NT2/D1 (cell line): ENCODE measurements around the gene RIPOR3.

Experiments
- DNase-seq: peaks from one replicate; pipeline ENCODE4 v3.0.0-alpha.2; 2011; ENCODE audit warnings: low read depth, low spot score
- H3K27me3 ChIP-seq: 2 replicates; pipeline ENCODE4 v1.6.0; 2011; ENCODE audit warnings: mild to moderate bottlenecking; ENCODE audit not compliant: insufficient read length, insufficient read depth
- H3K36me3 ChIP-seq: 2 replicates; pipeline ENCODE4 v1.6.1; 2011; ENCODE audit warnings: mild to moderate bottlenecking, low read length, mixed read lengths; ENCODE audit not compliant: insufficient read depth, insufficient read length
- H3K4me1 ChIP-seq: 2 replicates; pipeline ENCODE4 v1.5.1; 2011; ENCODE audit not compliant: insufficient read depth, insufficient read length
- H3K4me3 ChIP-seq: 2 replicates; pipeline ENCODE4 v1.5.1; 2011; ENCODE audit warnings: low read depth; ENCODE audit not compliant: insufficient read length
- H3K9ac ChIP-seq: 2 replicates; pipeline ENCODE4 v1.6.0; 2011; ENCODE audit warnings: low read depth; ENCODE audit not compliant: insufficient read length
- H3K9me3 ChIP-seq: 2 replicates; pipeline ENCODE4 v1.5.1; 2011; ENCODE audit warnings: mild to moderate bottlenecking, low read length; ENCODE audit not compliant: insufficient read depth
- SUZ12 ChIP-seq: IDR thresholded peaks from 2 replicates; pipeline ENCODE4 v1.6.1; 2011; ENCODE audit not compliant: insufficient read length, insufficient read depth; ENCODE audit errors: extremely low read depth
- YY1 ChIP-seq: IDR thresholded peaks from 2 replicates; pipeline ENCODE4 v1.6.1; 2011; ENCODE audit not compliant: insufficient read length, insufficient read depth
- ZNF274 ChIP-seq: IDR thresholded peaks from 2 replicates; pipeline ENCODE4 v1.6.1; 2011; ENCODE audit warnings: mild to moderate bottlenecking, low read depth, low read length

The RIPOR3 gene

GRCh38 chr20:50655311-50655880, 35.9 kb downstream of the RIPOR3 start:
- H3K36me3 ChIP-seq, result no peaks in the 10 kb centered on the region
- peaks cover 4% of the 10 kb centered on the region; the same call in 1 of the 2 replicates for H3K9me3 ChIP-seq
- no peak for DNase-seq
- no peak overlapping the region for H3K9ac ChIP-seq
- no peak overlapping the region for H3K4me3 ChIP-seq
- TF ChIP-seq SUZ12 (no peak), ZNF274 (no peak), YY1 (no peak)
- no peaks in the 10 kb centered on the region for H3K27me3 ChIP-seq
- peaks cover 10% of the 10 kb centered on the region for H3K4me1 ChIP-seq

- Histone ChIP-seq H3K36me3 (no peaks in the 10 kb centered on the region), H3K4me1 (peaks cover 10% of the 10 kb centered on the region), H3K27me3 (no peaks in the 10 kb centered on the region), H3K4me3 (no peak overlapping the region), H3K9ac (no peak overlapping the region), H3K9me3 (peaks cover 3% of the 10 kb centered on the region; the same call in 1 of the 2 replicates)
- no peak for DNase-seq
- TF ChIP-seq SUZ12 (no peak), YY1 (no peak), ZNF274 (no peak)
Observed at GRCh38 chr20:50654904-50655303, 36.4 kb downstream of the RIPOR3 start.

GRCh38 chr20:50652702-50653294, 38.5 kb downstream of the RIPOR3 start:
- H3K4me3 ChIP-seq, result no peak overlapping the region
- no peak overlapping the region for H3K9ac ChIP-seq
- peaks cover 7% of the 10 kb centered on the region for H3K4me1 ChIP-seq
- DNase-seq, result no peak
- H3K36me3 ChIP-seq, result no peaks in the 10 kb centered on the region
- peaks cover 6% of the 10 kb centered on the region; the same call in 1 of the 2 replicates for H3K9me3 ChIP-seq
- H3K27me3 ChIP-seq, result no peaks in the 10 kb centered on the region
- TF ChIP-seq YY1 (no peak), SUZ12 (no peak), ZNF274 (no peak)

GRCh38 chr20:50651676-50652075, 39.7 kb downstream of the RIPOR3 start:
- no peak for TF ChIP-seq SUZ12
- TF ChIP-seq ZNF274, result no peak
- TF ChIP-seq YY1, result no peak
- Histone ChIP-seq H3K27me3 (no peaks in the 10 kb centered on the region), H3K9ac (no peak overlapping the region), H3K4me1 (peaks cover 7% of the 10 kb centered on the region), H3K36me3 (no peaks in the 10 kb centered on the region), H3K4me3 (no peak overlapping the region), H3K9me3 (peaks cover 12% of the 10 kb centered on the region)
- DNase-seq, result no peak

- TF ChIP-seq YY1 (no peak), SUZ12 (no peak), ZNF274 (no peak)
Observed at GRCh38 chr20:50649590-50649989, 41.8 kb downstream of the RIPOR3 start.

GRCh38 chr20:50648651-50649050, 42.7 kb downstream of the RIPOR3 start:
- H3K9ac ChIP-seq, result no peak overlapping the region
- no peak for DNase-seq
- no peaks in the 10 kb centered on the region for H3K27me3 ChIP-seq
- H3K4me1 ChIP-seq, result peaks cover 3% of the 10 kb centered on the region
- peaks cover 18% of the 10 kb centered on the region for H3K9me3 ChIP-seq
- no peak overlapping the region for H3K4me3 ChIP-seq
- no peak for TF ChIP-seq YY1
- no peak for TF ChIP-seq SUZ12
- no peaks in the 10 kb centered on the region for H3K36me3 ChIP-seq

More at GRCh38 chr20:50649590-50649989, 41.8 kb downstream of the RIPOR3 start:
- H3K36me3 ChIP-seq, result no peaks in the 10 kb centered on the region
- H3K4me3 ChIP-seq, result no peak overlapping the region
- H3K27me3 ChIP-seq, result no peaks in the 10 kb centered on the region
- H3K9me3 ChIP-seq, result peaks cover 18% of the 10 kb centered on the region
- H3K9ac ChIP-seq, result no peak overlapping the region
- no peak for DNase-seq
- peaks cover 6% of the 10 kb centered on the region for H3K4me1 ChIP-seq

- H3K4me3 ChIP-seq, result no peak overlapping the region
- DNase-seq, result no peak
- no peak overlapping the region for H3K9ac ChIP-seq
- peaks cover 5% of the 10 kb centered on the region for H3K4me1 ChIP-seq
- peaks cover 18% of the 10 kb centered on the region for H3K9me3 ChIP-seq
- no peaks in the 10 kb centered on the region for H3K36me3 ChIP-seq
- H3K27me3 ChIP-seq, result no peaks in the 10 kb centered on the region
- TF ChIP-seq SUZ12, result no peak
- no peak for TF ChIP-seq ZNF274
- no peak for TF ChIP-seq YY1
Observed at GRCh38 chr20:50646483-50646996, 44.8 kb downstream of the RIPOR3 start.
